Measurements from ENCODE around the gene KASH5.
"Not testable (repeated sequence)": the region's sequence is repeated elsewhere in the genome, so short reads cannot be mapped to it uniquely, and the experiment has no call there.

The KASH5 gene

DNA sequence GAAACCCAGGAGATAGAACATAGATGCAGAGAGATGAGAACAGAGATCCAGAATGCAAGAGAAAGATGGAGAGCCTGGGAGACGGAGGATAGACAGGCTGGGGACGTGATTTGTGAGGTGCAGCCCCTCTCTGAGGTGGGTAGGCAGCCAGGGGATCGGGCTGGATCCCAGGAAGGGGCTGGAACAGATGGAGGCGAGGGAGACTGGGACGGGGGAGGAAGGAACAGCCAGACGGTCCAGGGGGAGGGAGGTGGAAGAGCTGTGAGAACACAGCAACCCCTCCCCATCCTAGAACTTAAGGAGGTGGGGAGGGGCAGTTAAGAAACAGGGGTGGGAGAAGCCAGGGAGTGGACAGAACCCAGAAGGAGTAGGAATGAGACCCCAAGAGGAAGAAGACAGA lies 50.2 kb downstream of the KASH5 start:
- DNase-seq (ENCODE audit: low spot score), result no peak

DNA sequence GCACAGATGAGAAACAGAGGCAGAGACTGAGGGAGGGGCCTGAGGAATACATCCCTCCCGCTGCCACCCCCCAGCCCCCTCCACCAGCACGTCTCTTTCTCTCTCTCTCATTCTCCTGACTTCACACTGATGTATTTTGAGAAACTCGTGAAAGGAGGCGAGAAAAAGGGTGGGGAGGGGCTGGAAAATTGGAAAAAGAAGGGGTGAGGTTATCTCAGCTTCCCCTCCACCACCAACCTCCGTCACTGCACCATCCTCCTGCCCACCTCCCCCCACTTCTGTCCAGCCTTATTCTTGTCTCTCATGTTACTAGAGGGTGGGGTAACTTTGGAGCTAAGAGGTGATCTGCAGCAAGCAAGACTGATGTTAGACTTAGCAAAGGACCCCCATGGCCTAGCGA lies 51.8 kb downstream of the KASH5 start:
- no peak for DNase-seq (ENCODE audit: low spot score)

DNA sequence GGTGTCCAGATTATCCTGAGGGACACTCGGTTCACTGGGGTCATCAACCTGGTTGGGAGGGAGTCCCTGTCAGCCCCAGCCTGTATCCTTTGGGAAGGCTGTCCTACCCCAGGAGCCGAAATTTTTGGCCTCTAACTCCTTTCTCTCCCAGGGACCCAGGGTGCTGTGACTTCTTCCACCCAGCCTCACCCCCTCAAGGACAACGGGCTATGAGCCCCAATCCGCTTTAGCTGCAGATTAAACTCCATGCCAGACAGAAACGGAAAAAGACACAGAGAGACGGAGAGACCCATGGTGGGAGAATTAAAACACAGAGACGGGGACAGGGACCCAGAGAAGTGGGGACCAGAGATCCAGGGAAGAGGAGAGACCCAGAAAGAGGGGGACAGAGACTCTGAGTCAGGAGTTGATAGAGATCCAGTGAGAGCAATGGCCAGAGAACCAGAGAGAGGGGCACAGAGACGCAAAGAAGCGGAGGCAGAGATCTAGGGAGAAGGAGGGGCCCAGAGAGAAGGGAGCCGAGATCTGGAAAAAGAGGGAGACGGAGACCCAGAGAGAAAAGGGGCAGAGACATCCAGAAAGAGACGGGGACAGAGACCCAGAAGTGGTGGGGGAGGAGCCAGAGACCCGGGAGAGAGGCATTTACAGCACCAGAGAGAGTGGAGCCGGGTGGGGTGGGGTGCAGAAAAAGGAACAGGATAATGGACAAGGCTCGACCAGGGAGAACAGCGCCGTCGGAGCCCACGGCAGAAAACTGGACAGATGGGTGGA lies 52.6 kb downstream of the KASH5 start:
- no peak for DNase-seq (ENCODE audit: low spot score)

DNA sequence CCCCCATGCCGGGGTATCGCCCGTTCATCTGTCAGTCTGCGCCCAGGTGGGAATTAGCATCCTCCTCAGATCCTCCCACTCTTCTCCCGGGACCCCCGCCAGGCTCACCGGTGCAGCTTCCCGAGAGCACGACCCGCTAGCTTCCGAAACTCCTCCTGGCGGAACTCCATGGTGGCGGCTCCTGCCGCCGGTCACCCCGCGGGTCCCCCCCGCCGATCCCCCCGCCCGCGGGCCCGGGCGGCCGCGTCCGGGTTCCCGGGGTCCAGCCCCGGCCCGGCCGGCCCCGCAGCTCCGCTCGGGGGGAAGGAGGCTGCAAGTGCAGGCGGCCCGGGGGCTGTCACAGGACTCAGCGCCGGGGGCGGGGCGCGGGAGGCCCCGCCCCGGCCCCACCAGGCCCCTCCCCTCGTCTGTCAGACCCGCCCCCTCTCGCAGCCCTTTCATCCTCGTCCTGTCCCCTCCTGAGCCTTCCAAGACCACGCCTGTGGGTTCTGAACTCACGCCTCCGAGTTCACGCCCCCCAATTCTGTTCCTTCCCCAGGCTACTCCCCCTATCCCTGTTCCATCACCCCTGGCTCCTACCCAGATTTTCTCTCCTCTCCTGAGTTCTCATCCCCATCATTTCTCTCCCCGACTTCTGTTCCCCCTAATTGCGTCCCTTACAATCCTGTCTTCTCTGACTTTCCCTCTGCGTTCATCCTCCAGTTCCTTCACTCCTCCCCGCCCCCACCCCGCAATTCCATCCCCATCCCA lies 53.3 kb downstream of the KASH5 start, which contains the start of gene SLC17A7:
Gene SLC17A7, minus strand, starts transcription at position 318 of the 750 bp plus-strand sequence. Its CDS starts 148 bp downstream, at position 170.
- DNase-seq (ENCODE audit: low spot score), result no peak

DNA sequence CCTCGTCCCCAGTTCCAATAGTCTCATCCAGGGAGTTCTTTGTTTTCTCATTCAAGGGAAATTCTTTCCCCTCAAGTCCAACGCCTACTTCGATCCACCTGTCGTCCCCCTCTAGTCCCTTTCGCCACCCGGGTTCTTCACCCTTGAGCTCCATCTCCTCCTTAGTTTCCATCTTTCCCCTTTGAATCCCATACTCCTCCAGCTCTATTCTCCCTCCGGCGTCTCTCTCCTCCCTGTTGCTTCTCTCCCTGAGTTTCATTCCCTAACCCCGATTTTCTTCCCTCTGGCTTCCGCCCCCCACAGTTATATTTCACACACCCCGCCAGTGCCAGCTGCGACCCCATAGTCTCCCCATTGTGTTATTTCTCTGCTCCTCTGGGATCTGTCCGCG lies 53.9 kb downstream of the KASH5 start:
- DNase-seq (ENCODE audit: low spot score), result no peak

DNA sequence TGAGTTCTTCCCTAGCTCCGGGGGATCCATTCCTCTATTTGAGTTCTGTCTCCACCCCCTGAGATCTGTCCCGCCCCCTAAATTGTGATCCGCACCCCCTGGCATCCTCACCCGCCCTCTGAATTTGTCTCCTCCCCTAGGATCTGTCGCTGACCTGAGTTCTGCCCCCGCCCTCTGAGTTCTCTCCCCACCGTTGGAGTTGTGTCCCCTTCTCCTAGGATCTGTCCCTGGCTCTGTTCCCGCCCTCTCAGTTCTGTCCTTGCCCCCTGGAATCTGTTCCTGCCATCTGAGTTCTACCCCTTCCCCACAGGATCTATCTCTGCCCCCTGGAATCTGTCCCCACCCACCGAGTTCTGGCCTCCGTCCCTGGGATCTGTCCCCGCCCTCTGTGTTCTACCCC lies 54.3 kb downstream of the KASH5 start:
- DNase-seq (ENCODE audit: low spot score), result no peak

DNA sequence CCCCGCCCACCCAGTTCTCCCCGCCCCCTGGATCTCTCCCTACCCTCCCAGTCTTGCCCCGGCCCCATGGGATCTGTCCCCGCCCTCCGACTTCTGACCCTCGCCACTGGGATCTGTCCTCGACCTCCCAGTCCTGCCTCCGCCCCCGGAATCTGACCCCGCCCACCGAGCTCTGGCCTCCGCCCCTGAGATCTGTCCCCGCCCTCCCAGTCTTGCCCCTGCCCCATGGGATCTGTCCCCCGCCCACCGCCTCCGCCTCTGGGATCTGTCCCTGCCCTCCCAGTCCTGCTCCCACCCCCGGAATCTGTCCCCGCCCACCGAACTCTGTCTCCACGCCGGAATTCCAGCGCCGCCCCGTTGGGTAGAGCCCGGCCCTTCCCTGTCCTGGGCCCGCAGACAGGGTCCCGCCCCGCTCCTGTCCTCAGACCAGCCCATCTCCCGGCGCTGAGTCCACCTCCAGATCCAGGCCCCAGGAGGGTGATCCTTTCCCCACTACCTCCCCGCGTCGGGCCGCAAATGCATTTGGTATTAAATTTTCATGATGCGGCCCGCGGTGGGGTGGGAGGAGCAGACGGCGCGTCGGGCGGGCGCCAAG lies 54.8 kb downstream of the KASH5 start:
- DNase-seq (ENCODE audit: low spot score), result peak; percentile 83

DNA sequence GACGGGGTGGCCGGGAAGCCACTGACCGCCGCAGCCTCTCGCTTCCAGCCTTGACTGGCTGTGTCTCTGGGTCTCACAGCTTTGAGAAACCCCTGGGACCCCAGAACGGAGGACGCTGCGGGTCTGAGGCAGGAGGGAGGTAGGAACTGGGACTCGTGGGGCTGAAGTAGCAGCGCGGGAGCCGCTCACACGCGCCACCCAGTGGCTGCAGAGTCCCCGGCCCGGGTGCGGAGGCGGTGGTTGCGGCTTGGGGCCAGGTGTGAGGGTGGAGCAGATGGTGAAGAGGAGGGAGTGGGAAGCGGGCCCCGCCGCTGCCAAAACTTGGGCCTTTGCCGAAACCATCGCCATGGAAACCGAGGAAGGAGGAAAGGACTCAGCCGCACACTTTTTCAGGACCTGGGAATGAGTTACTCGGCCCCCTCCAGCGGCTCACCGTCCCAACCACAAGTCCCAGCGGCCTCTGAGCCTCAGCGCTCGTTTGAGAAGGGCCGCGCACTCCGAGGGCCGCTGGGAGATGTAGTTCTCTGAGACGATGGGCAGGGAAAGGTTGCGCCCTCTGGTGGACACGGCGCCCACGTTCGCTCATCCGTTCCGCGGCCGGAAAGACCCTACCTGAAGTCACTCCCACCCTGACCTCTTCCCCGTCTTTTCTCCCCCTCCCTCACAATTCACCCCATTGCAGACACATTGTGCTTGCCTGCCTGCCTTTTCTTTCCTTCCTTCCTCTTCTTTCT lies 55.5 kb downstream of the KASH5 start:
- peak; percentile 94 for DNase-seq (ENCODE audit: low spot score)

DNA sequence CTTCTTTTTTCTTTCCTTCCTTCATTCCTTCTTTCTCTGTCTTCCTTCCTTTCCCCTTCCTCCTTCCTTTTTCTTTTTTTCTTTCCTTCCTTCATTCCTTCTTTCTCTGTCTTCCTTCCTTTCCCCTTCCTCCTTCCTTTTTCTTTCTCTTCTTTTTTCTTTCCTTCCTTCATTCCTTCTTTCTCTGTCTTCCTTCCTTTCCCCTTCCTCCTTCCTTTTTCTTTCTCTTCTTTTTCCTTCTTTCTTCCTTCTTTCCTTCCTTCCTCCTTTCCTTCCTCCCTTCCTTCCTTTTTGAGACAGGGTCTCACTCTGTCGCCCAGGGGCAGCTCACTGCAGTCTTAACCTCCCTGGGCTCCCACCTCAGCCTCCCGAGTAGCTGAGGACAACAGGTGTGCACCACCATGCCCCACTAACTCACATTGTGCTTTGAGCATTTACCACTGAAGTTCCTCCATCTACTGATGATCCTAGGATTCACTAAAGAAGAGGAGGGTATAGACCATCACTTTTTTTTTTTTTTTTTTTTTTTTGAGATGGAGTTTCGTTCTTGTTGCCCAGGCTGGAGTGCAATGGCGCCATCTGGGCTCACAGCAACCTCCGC lies 56.2 kb downstream of the KASH5 start:
- not testable (repeated sequence) for DNase-seq (ENCODE audit: low spot score)

DNA sequence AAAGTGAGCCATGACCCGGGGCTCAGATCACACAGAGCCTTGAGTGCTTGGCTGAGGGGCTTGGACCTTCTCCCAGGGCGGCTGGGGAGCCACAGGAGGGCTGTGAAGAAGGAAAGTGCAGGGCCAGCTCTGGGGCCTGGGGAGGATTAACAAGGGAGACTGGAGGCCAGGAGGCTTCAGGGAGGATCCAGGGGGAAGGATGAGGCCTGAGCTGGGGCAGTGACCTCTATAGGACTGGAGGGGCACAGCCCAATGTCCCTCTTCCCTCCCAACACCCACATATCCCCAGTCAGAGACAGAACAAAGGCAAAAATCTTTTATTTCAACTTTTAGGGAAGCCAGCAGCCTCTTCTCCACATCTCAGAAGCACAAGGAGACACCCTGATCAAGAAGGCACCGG lies 57.9 kb downstream of the KASH5 start:
- no peak for DNase-seq (ENCODE audit: low spot score)

DNA sequence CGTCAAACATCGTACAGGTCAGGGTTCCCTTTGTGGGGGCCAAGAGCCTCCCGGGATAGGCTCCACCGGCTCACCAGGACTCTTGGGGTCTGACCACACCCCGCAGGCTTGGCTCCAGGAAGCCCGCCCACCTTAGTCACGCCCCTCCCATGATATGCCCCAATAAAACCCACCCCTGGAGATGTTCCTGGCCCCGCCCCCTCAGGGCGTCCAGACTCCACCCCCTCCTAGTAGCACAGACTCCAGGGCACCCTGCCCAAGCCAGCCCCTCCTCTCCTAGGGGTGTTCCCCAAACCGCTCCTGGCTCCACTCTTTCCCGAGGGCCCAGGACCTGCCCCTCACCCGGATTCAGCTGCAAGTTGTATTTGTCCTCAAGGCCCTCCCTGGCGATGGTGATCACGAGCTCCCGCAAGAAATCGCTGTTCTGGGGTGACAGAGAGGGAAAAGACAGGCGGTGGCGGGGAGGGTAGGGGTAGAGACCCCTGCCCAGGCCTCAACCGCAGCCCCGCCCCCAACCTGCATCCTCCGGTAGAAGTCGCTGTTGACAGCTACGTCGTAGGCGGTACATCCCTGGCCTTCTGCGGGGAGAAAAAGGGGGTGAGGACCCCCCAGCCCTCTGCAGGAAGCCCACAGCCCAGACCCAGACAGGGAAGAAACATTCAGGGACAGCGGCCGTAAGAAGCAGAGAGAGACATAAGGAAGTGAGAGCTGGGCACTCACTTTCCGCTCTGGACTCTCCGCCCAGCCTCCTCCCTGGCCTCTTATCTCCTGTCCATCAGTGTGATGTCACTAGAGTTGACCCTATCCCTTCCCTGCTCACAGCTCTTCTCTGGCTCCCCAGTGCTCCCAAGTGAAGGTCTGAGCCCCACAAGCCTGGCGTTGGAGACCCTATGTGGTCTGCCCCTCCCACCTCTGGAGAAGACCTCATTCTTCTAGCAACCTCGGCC lies 59.7 kb downstream of the KASH5 start:
- no peak for DNase-seq (ENCODE audit: low spot score)

DNA sequence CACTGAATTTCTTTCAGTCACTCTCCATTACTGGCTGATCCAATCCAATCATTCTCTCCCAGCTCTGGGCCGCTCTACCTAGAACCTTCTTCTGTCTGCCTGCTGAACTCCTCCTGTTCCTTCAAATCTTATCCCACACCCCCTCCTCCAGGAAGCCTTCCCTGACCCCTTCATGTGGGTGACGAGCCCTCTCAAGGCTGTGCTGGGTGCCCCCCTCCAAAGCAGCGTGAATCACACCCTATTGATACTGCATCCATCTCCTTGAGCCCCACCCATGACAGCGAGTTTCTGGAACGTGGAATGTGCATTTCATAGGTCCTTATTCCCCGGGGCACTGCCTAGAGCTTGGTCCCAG lies 60.4 kb downstream of the KASH5 start:
- DNase-seq (ENCODE audit: low spot score), result no peak

DNA sequence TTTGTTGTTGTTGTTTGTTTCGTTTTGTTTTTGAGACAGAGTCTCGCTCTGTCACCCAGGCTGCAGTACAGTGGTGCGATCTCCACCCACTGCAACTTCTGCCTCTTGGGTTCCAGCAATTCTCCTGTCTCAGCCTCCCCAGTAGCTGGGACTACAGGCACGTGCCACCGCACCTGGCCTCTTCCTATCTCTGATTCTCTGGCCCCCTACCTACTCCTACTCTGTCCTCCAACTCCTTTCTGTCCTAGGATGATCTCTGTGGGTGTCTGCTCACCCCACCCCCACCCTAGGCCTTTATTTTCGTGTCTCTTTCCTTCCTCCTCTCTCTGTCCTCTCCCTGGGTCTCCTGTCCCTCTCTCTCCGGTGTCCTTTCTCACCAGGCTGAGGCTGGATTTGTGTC lies 62.4 kb downstream of the KASH5 start:
- DNase-seq (ENCODE audit: low spot score), result no peak

DNA sequence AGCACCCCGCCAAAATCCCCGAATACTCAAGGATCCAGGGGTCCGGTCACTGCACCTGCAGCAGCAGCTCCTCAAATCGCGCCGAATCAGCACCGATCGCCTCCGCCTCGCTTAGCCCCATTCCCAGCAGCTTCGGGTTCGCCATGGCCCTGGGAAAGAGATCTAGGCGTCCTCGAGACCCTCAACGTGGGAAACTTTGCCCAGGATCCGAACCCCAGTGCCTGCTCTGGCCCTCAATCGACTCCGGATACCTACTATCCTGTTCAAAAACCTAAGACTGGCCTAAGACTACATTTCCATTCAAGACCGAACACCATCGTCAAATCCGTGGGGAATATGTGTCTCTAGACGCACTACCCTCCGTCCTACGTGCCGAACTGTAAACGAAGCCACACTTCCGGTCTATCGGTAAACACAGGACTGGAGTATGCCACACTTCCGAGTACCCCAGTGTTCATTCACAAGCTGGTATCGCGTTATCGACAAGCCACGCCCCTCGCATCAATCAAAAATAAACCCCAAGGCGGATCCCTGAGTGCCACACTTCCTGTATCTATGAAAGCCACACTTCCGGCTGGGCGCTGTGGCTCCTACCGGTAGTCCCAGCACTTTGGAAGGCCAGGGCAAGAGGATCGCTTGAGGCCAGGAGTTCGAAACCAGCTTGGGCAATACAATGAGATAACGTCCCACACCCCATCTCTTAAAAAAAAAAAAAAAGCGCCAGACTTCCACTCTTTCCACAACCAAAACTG lies 63.6 kb downstream of the KASH5 start, which contains the start of gene PIH1D1:
Gene PIH1D1, minus strand, starts transcription at position 385 of the 752 bp plus-strand sequence. Its CDS starts 240 bp downstream, at position 145.
- DNase-seq (ENCODE audit: low spot score), result peak; percentile 99

DNA sequence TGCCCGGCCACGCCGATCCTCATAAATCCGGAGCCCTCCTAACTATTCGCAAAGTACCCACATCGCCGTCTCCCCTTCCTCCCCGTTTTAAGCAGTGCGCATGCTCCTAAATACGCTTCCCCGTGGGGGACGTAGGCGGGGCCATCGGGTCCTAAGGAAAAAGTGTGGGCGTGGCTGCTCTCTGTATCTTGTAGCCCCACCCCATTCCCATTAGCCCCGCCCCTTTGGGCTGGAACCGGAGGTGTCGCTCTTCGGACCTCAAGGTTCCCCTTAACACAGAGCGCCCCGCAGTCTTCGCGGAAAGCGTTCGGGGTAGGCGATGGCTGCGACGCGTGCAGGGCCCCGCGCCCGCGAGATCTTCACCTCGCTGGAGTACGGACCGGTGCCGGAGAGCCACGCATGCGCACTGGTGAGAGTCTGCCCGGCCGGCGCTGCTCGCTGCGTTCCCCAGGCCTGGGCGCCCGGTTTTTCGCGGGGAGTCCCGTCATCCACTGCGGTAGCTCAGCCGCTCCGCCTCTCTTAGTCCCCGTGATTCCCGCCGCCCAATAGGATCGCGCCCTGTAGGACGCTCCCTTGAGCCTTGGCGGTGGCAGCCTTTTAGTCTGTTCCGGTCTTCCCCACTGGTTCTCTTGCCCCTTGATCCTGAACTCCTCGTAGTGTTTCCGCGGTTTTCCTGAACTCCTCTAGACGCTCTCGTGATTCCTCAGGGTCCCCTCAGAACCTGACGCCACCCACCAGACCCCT lies 65.1 kb downstream of the KASH5 start, which contains the start of gene ALDH16A1:
Gene ALDH16A1, plus strand, starts transcription at position 213 of the 744 bp plus-strand sequence. Its CDS starts 107 bp downstream, at position 320.
- peak; percentile 98 for DNase-seq (ENCODE audit: low spot score)

DNA sequence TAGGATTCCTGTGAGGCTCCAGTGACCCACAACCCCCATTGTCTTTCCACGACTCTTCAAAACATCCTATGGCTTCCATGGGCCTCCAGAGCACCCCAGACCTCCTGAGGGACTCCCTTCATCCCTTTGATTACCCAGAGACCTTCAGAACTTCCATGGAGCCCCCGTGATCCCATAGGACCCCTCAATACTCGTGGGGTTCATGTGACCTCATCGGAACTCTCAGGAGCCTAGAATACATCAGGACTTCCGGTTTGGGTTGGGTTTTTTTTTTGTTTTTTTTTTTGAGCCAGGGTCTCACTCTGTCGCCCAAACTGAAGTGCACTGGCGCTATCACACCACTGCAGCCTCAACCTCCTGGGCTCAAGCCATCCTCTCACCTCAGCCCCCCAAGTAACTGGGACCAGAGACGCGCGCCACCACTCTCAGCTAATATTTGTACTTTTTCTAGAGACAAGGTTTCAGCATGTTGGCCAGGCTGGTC lies 65.8 kb downstream of the KASH5 start:
- no peak for DNase-seq (ENCODE audit: low spot score)

DNA sequence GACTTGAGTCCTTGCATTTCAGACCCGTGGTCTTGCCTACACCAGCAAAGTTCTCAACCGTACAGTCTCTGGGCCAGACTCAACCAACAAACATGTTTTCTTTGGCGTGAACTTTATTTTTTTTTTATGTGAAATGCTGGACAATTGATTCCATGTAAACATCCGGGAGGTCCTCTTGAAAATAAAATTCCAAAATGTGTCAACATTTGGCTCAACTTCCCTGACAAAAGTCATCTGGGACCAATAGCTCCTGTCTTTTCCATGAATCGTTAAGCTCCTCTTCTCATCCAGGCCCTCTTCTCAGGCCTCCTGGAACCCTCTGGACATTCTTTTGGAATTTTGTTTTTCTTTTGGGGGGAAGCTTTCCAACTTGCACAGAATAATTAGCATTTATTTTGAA lies 67.7 kb downstream of the KASH5 start:
- no peak for DNase-seq (ENCODE audit: low spot score)

DNA sequence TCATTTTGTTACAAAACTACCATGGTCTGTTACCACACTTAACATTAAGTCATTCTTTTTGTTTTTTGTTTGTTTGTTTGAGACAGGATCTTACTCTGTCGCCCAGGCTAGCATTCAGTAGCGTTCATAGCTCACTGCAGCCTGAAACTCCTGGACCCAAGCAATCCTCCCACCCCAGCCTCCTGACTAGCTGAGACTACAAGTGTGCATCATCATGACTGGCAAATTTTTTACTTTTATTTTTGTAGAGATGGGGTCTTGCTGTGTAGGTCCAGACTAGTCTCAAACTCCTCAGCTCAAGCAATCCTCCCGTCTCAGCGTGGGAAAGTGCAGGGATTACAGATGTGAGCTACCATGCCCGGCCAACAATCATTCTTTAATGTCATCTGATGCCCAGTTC lies 68.3 kb downstream of the KASH5 start:
- no peak for DNase-seq (ENCODE audit: low spot score)

DNA sequence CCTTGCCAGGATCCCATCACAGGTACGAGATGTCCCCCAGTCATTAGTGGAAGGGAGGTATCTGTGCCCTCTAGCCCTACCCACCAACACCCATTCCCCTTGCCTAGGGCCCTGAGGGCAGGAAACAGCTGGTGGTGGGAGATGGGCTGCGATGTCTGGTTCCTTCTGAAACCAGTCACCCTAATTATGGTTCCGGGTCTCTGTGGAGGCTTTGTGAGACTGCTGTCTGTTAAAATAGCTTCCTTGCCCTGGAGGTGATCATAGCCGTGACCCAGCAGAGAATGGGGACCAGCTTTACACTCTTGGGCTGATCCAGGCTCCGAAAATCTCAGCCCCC lies 70.5 kb downstream of the KASH5 start:
- no peak for DNase-seq (ENCODE audit: low spot score)

All from kidney tubule cell (primary cell).